Astrocyte (in vitro differentiated cells and primary cell): ENCODE data around the gene MRPL53. TPM values are rescaled to one million over a fixed set of nuclear protein-coding genes. Genes with fewer than 3 reads are reported as not detected.

ENCODE experiments used
- DNase-seq: peaks from one replicate; pipeline ENCODE4 v3.0.0-alpha.2; 2010; ENCODE audit warnings: low read depth
- FAIRE-seq: peaks from 2 replicates; lab custom pipeline; 2011; peaks lifted over from hg19 to GRCh38; lab: Jason Lieb, UNC
- H2AFZ ChIP-seq: 2 replicates; pipeline ENCODE4 v1.6.0; 2012; ENCODE audit warnings: low read depth, low read length, inconsistent platforms
- H3K27ac ChIP-seq: 2 replicates; pipeline ENCODE4 v1.5.1; 2011; ENCODE audit warnings: low read depth, low read length, inconsistent platforms
- H3K27me3 ChIP-seq: 2 replicates; pipeline ENCODE4 v1.6.0; 2011; ENCODE audit warnings: low read length, inconsistent platforms; ENCODE audit not compliant: insufficient read depth
- H3K36me3 ChIP-seq: 2 replicates; pipeline ENCODE4 v1.5.1; 2011; ENCODE audit warnings: low read length, inconsistent platforms; ENCODE audit not compliant: insufficient read depth
- H3K4me1 ChIP-seq: 2 replicates; pipeline ENCODE4 v1.5.1; 2011; ENCODE audit warnings: low read length, inconsistent platforms; ENCODE audit not compliant: insufficient read depth
- H3K4me2 ChIP-seq: 2 replicates; pipeline ENCODE4 v1.6.0; 2012; ENCODE audit warnings: low read length, inconsistent platforms
- H3K4me3 ChIP-seq: 2 replicates; pipeline ENCODE4 v1.5.1; 2011; ENCODE audit warnings: low read depth, mild to moderate bottlenecking, low read length, inconsistent platforms; ENCODE audit not compliant: insufficient read depth
- H3K79me2 ChIP-seq: 2 replicates; pipeline ENCODE4 v1.6.0; 2012; ENCODE audit warnings: mild to moderate bottlenecking, low read length, inconsistent platforms; ENCODE audit not compliant: insufficient read depth
- H3K9ac ChIP-seq: 2 replicates; pipeline ENCODE4 v1.6.0; 2012; ENCODE audit warnings: mild to moderate bottlenecking, low read length, inconsistent platforms
- H3K9me3 ChIP-seq: 2 replicates; pipeline ENCODE4 v1.5.1; 2012; ENCODE audit warnings: low read depth, mild to moderate bottlenecking, low read length, inconsistent platforms; ENCODE audit not compliant: insufficient read depth
- H4K20me1 ChIP-seq: 2 replicates; pipeline ENCODE4 v1.6.0; 2012; ENCODE audit warnings: low read length, inconsistent platforms; ENCODE audit not compliant: insufficient read depth
- H3K27ac Mint-ChIP-seq: one replicate; pipeline ENCODE4 v1.8.0; 2021; ENCODE audit warnings: mild to moderate bottlenecking, mixed read lengths; ENCODE audit not compliant: unreplicated experiment
- H3K27me3 Mint-ChIP-seq: one replicate; pipeline ENCODE4 v1.8.0; 2021; ENCODE audit warnings: low read depth, mixed read lengths; ENCODE audit not compliant: unreplicated experiment
- H3K36me3 Mint-ChIP-seq: one replicate; pipeline ENCODE4 v1.8.0; 2021; ENCODE audit warnings: low read depth, mixed read lengths; ENCODE audit not compliant: unreplicated experiment
- H3K4me1 Mint-ChIP-seq: one replicate; pipeline ENCODE4 v1.8.0; 2021; ENCODE audit warnings: low read depth, mixed read lengths; ENCODE audit not compliant: unreplicated experiment
- H3K4me3 Mint-ChIP-seq: one replicate; pipeline ENCODE4 v1.8.0; 2021; ENCODE audit warnings: mild to moderate bottlenecking, moderate library complexity, mixed read lengths; ENCODE audit not compliant: unreplicated experiment
- H3K9me3 Mint-ChIP-seq: one replicate; pipeline ENCODE4 v1.8.0; 2021; ENCODE audit warnings: mild to moderate bottlenecking, mixed read lengths; ENCODE audit not compliant: unreplicated experiment
- EZH2 ChIP-seq: IDR thresholded peaks from 2 replicates; pipeline ENCODE4 v1.6.1; 2012; ENCODE audit warnings: mild to moderate bottlenecking, low read length, inconsistent platforms; ENCODE audit not compliant: insufficient read depth
- total RNA-seq: library from RNA; stranded (reverse); gene quantifications from 2 replicates; pipeline ENCODE4 v1.2.1, GENCODE V29; 2021
- TF ChIP-seq, protein P1 (sequence below): IDR thresholded peaks from 2 replicates; pipeline ENCODE4 v1.5.1; 2011; ENCODE audit warnings: low read depth, mild to moderate bottlenecking, inconsistent platforms, low read length, moderate library complexity; ENCODE audit not compliant: insufficient read depth

MRPL53 gene
- total RNA-seq, 1 donor from 2014 or later, result 50.6 TPM

DNA sequence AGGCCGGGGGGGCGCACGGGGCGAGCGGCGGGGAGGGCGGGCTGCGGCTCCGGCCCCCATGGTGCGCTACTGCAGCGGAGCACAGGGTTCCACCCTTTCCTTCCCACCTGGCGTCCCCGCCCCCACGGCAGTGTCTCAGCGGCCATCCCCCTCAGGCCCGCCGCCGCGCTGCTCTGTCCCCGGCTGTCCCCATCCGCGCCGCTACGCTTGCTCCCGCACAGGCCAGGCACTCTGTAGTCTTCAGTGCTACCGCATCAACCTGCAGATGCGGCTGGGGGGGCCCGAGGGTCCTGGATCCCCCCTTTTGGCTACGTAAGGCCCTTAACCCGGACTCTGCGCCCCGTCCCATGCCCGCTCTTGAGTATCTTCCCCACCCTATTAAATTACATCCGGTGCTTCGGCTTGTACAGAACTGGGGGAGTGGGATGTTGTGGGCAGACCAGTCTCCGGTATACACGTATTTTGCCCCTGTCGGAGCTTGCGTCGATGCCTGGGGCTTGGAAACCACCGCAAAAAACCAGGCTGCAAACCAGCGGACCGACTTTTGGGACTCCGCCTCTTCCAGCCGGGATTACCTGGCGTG, 14.8 kb downstream of the MRPL53 start:
- Mint-ChIP-seq H3K9me3 (no peaks in the 10 kb centered on the region), H3K36me3 (no peaks in the 10 kb centered on the region), H3K4me1 (peaks cover 21% of the 10 kb centered on the region), H3K4me3 (peak overlapping the region; percentile 98), H3K27ac (peak overlapping the region; percentile 93), H3K27me3 (peaks cover 4% of the 10 kb centered on the region)
- H3K27me3 ChIP-seq, result no peaks in the 10 kb centered on the region
- H3K79me2 ChIP-seq, result peaks cover 29% of the 10 kb centered on the region
- DNase-seq (no peak), FAIRE-seq (no peak)
- peak overlapping the region; percentile 66 for H3K27ac ChIP-seq
- H3K4me2 ChIP-seq, result peak overlapping the region; percentile 95
- no peaks in the 10 kb centered on the region for H3K36me3 ChIP-seq
- no peaks in the 10 kb centered on the region for H3K9me3 ChIP-seq
- H3K9ac ChIP-seq, result peak overlapping the region; percentile 87
- H4K20me1 ChIP-seq, result peaks cover 9% of the 10 kb centered on the region
- TF ChIP-seq EZH2, result no peak
- TF ChIP-seq, protein P1, sequence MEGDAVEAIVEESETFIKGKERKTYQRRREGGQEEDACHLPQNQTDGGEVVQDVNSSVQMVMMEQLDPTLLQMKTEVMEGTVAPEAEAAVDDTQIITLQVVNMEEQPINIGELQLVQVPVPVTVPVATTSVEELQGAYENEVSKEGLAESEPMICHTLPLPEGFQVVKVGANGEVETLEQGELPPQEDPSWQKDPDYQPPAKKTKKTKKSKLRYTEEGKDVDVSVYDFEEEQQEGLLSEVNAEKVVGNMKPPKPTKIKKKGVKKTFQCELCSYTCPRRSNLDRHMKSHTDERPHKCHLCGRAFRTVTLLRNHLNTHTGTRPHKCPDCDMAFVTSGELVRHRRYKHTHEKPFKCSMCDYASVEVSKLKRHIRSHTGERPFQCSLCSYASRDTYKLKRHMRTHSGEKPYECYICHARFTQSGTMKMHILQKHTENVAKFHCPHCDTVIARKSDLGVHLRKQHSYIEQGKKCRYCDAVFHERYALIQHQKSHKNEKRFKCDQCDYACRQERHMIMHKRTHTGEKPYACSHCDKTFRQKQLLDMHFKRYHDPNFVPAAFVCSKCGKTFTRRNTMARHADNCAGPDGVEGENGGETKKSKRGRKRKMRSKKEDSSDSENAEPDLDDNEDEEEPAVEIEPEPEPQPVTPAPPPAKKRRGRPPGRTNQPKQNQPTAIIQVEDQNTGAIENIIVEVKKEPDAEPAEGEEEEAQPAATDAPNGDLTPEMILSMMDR, result no peak
- H2AFZ ChIP-seq, result peak overlapping the region; percentile 84
- H3K4me1 ChIP-seq, result peaks cover 13% of the 10 kb centered on the region
- H3K4me3 ChIP-seq, result peak overlapping the region; percentile 81

DNA sequence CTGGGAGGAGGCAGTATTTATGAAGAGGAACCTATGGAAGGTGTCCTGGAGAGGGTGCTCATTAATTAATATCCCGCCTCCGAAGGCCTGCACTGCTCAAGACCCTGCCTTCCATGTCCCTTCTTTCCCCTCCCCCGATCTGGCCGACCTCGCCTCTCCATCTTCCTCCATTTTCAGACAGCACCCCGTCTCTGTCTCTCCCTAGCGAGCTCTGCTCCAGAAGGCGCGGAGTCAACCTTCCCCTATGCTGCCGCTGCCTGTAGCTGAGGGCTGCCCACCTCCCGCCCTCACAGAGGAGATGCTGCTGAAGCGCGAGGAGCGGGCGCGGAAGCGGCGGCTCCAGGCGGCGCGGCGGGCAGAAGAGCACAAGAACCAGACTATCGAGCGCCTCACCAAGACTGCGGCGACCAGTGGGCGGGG, 15.3 kb downstream of the MRPL53 start:
- H3K4me3 Mint-ChIP-seq, result peak overlapping the region; percentile 91
- DNase-seq, result no peak

More for the DNA sequence above, 15.3 kb downstream of the MRPL53 start:
- Mint-ChIP-seq H3K27me3 (peaks cover 4% of the 10 kb centered on the region), H3K4me1 (peaks cover 21% of the 10 kb centered on the region), H3K36me3 (no peaks in the 10 kb centered on the region), H3K27ac (peak overlapping the region; percentile 89), H3K9me3 (no peaks in the 10 kb centered on the region)
- peaks cover 5% of the 10 kb centered on the region for H4K20me1 ChIP-seq
- H2AFZ ChIP-seq, result peak overlapping the region; percentile 84
- peak overlapping the region; percentile 71 for H3K9ac ChIP-seq
- H3K79me2 ChIP-seq, result peaks cover 24% of the 10 kb centered on the region
- H3K36me3 ChIP-seq, result no peaks in the 10 kb centered on the region
- no peak for FAIRE-seq
- peak overlapping the region; percentile 95 for H3K4me2 ChIP-seq
- peak overlapping the region; percentile 33 for H3K27ac ChIP-seq
- H3K27me3 ChIP-seq, result no peaks in the 10 kb centered on the region
- peaks cover 13% of the 10 kb centered on the region for H3K4me1 ChIP-seq
- TF ChIP-seq EZH2, result no peak
- TF ChIP-seq, protein P1, result no peak
- H3K9me3 ChIP-seq, result no peaks in the 10 kb centered on the region
- H3K4me3 ChIP-seq, result peak overlapping the region; percentile 81
